Upper lobe of left lung (tissue), 6 donors: ENCODE data around the gene KIF26B. TPM values are rescaled to one million over a fixed set of nuclear protein-coding genes. Genes with fewer than 3 reads are reported as not detected.

Experiments
- ATAC-seq, 2 donors: fragments of 200-7000 bp; cut with Tn5 transposase; one replicate each; pipeline ENCODE4 v1.9.1; 2022; ENCODE audit warnings: mild to moderate bottlenecking in 2 of 2, moderate library complexity in 2 of 2; ENCODE audit not compliant: low FRiP score in 2 of 2
- DNase-seq, 2 donors: peaks; one replicate each; pipeline ENCODE4 v3.0.0-alpha.2; 2019 to 2020
- H3K27ac ChIP-seq, 4 donors: fragments of 200-600 bp; sonication (generic); one replicate each; pipeline ENCODE4 v1.5.1; 2016 to 2019
- H3K27me3 ChIP-seq, 4 donors: fragments of 200-600 bp; sonication (generic); one replicate each; pipeline ENCODE4 v1.5.1; 2017 to 2019
- H3K36me3 ChIP-seq, 4 donors: fragments of 200-600 bp; sonication (generic); one replicate each; pipeline ENCODE4 v1.5.1; 2016 to 2019
- H3K4me1 ChIP-seq, 4 donors: fragments of 200-600 bp; sonication (generic); one replicate each; pipeline ENCODE4 v1.5.1; 2018 to 2019
- H3K4me3 ChIP-seq, 4 donors: fragments of 200-600 bp; sonication (generic); one replicate each; pipeline ENCODE4 v1.5.1; 2017 to 2019; ENCODE audit warnings: mild to moderate bottlenecking in 2 of 4, moderate library complexity in 1 of 4
- H3K9me3 ChIP-seq, 4 donors: fragments of 200-600 bp; sonication (generic); one replicate each; pipeline ENCODE4 v1.5.1; 2018 to 2019
- CTCF ChIP-seq, 6 experiments: fragments of 450-650 bp in 4 of 6; fragments of 200-600 bp in 2 of 6; sonication (generic) in 2 of 6; IDR thresholded peaks; one replicate each; pipeline ENCODE4 v1.5.1; 2016 to 2019; ENCODE audit warnings: antibody characterized with exemption in 6 of 6
- EP300 ChIP-seq, 4 donors: sonication (generic); formaldehyde crosslinking; IDR thresholded peaks; one replicate each; pipeline ENCODE4 v1.5.1; 2017; ENCODE audit warnings: antibody characterized with exemption in 4 of 4, control low read depth in 2 of 4
- POLR2A ChIP-seq, 4 donors: fragments of 450-650 bp; IDR thresholded peaks; one replicate each; pipeline ENCODE4 v1.5.1; 2016 to 2017; ENCODE audit warnings: antibody characterized with exemption in 4 of 4, mild to moderate bottlenecking in 2 of 4
- POLR2AphosphoS5 ChIP-seq, 2 donors: sonication (generic); formaldehyde crosslinking; IDR thresholded peaks; one replicate each; pipeline ENCODE4 v1.5.1; 2017; ENCODE audit warnings: antibody characterized with exemption in 2 of 2
- WGBS, 2 donors: methylation state at CpG; one replicate each; pipeline ENCODE4 v1.1.5; 2017 to 2018; 5-methylcytosine and 5-hydroxymethylcytosine counted together
- total RNA-seq, 6 donors: library from RNA; depleted of rRNA in 4 of 6; stranded (reverse); fragments of >200 nt in 4 of 6; gene quantifications; one replicate each; pipeline versions ENCODE4 v1.1.0 to v1.2.1, GENCODE V29; 2016 to 2021
- donor health status: DM: no; HTN: no; CAD: no; lungs with moderate emphysema.
- donor health status: DM: no; HTN: yes; CAD: no; lungs with severe emphysema.

The KIF26B gene
- total RNA-seq, 6 donors from 2014 or later, result 1.2 to 4.3 (median 2.1) TPM

DNA sequence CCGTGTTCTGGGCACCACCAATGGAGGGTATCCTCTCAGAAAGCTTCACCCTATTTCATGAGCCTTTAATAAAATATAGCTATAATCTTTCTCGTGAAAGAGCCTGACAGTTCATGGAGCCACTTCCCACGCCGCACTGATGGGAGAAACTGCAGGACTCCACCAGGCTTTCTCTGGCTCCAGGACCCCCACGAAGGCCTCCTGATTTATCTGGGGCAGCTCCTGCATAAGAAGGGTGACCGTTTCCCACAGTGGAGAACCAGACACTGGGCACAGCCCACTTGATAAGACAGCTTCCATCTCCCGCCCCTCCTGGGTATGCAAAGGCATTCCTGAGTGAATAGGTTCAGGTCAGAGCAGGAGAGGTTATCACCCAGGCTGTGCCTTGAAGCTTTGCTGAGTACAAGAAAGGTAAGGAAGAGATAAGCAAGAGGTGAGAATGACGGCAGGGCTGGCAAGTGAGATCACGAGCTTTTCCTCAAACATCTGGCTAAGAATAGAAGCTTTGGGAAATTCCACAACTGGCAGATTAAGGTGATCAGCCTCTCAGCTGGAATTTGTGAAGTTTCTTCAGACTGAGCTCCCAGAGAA, 499.8 kb downstream of the KIF26B start:
- Histone ChIP-seq H3K27me3 (no peaks in the 10 kb centered on the region), H3K4me1 (no peaks in the 10 kb centered on the region), H3K9me3 (no peaks in the 10 kb centered on the region), H3K27ac (no peak overlapping the region), H3K36me3 (no peaks in the 10 kb centered on the region), H3K4me3 (no peak overlapping the region)
- 71 to 81% methylated on average over 9 of the region's 9 CpGs for WGBS, 2 donors
- no peak for TF ChIP-seq CTCF (IDR thresholded peaks at IDR 0.05)
- no peak for TF ChIP-seq EP300 (IDR thresholded peaks at IDR 0.05)
- TF ChIP-seq POLR2AphosphoS5 (IDR thresholded peaks at IDR 0.05), result no peak
- TF ChIP-seq POLR2A (IDR thresholded peaks at IDR 0.05), result no peak
- ATAC-seq (no peak), DNase-seq (no peak)

GRCh38 chr1:245656189-245656717, 501.5 kb downstream of the KIF26B start:
- ATAC-seq (no peak), DNase-seq (no peak)
- no peak overlapping the region for H3K27ac ChIP-seq
- H3K27me3 ChIP-seq, result no peaks in the 10 kb centered on the region
- no peak overlapping the region for H3K4me3 ChIP-seq
- no peak for TF ChIP-seq EP300 (IDR thresholded peaks at IDR 0.05)
- TF ChIP-seq POLR2AphosphoS5 (IDR thresholded peaks at IDR 0.05), result no peak
- no peak for TF ChIP-seq POLR2A (IDR thresholded peaks at IDR 0.05)
- no peak for TF ChIP-seq CTCF (IDR thresholded peaks at IDR 0.05)
- H3K4me1 ChIP-seq, result no peaks in the 10 kb centered on the region
- H3K36me3 ChIP-seq, result no peaks in the 10 kb centered on the region
- no peaks in the 10 kb centered on the region for H3K9me3 ChIP-seq
- WGBS, 2 donors, result 85 to 92% methylated on average over 11 of the region's 11 CpGs

- H3K27ac ChIP-seq, result no peak overlapping the region
- H3K4me3 ChIP-seq, result no peak overlapping the region
- no peak for TF ChIP-seq POLR2AphosphoS5 (IDR thresholded peaks at IDR 0.05)
- TF ChIP-seq EP300 (IDR thresholded peaks at IDR 0.05), result no peak
- TF ChIP-seq POLR2A (IDR thresholded peaks at IDR 0.05), result no peak
- ATAC-seq, result no peak
- WGBS, 2 donors, result 89 to 94% methylated on average over 6 of the region's 6 CpGs
- no peaks in the 10 kb centered on the region for H3K27me3 ChIP-seq
- no peaks in the 10 kb centered on the region for H3K9me3 ChIP-seq
- H3K4me1 ChIP-seq, result no peaks in the 10 kb centered on the region
- H3K36me3 ChIP-seq, result no peaks in the 10 kb centered on the region
- DNase-seq, result no peak
These were observed 502.6 kb downstream of the KIF26B start for GRCh38 chr1:245657371-245657770.

DNA sequence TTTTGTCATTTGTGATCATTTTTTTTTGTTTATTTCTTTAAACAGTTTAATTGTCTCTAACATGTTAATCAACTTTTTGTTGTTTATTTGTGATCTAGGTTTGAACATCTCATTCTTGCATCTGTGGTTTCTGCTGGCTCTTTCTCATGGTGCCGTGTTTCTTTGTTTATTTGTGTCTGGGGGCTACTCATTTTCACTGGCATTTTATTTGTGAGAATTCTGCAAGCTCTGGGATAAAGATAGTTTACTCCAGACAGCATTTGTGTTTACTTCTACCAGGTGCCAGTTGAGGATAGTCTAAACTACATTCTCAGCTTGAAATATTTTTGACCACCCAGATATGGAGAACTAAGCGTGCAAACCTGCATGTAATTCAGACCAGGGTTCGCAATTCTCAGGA, 508.6 kb downstream of the KIF26B start:
- no peak for TF ChIP-seq POLR2AphosphoS5 (IDR thresholded peaks at IDR 0.05)
- no peak for TF ChIP-seq POLR2A (IDR thresholded peaks at IDR 0.05)
- no peak for TF ChIP-seq EP300 (IDR thresholded peaks at IDR 0.05)
- no peak for TF ChIP-seq CTCF (IDR thresholded peaks at IDR 0.05)
- no peak for ATAC-seq

DNA sequence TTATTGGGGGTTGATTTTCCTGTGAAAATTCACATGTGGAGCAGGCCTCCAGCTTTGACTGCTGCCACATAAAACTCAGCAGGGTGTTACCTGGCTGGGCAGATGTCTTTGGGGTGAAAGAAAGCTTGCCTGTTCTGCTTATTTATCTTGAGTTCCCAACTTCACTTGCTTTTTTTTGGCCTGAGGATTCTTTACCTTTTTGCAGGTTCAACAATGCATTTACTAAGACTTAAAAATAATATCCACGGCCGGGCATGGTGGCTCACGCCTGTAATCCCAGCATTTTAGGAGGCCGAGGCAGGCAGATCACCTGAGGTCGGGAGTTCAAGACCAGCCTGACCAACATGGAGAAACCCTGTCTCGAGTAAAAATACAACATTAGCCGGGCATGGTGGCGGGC, 509.1 kb downstream of the KIF26B start:
- no peak overlapping the region for H3K4me3 ChIP-seq
- WGBS, 2 donors, result 89 to 97% methylated on average over 8 of the region's 8 CpGs
- H3K27me3 ChIP-seq, result no peaks in the 10 kb centered on the region
- DNase-seq, result no peak
- H3K36me3 ChIP-seq, result no peaks in the 10 kb centered on the region
- no peaks in the 10 kb centered on the region for H3K4me1 ChIP-seq
- TF ChIP-seq CTCF (IDR thresholded peaks at IDR 0.05) (no peak), EP300 (IDR thresholded peaks at IDR 0.05) (no peak), POLR2A (IDR thresholded peaks at IDR 0.05) (no peak), POLR2AphosphoS5 (IDR thresholded peaks at IDR 0.05) (no peak)
- ATAC-seq, result no peak
- no peak overlapping the region for H3K27ac ChIP-seq
- H3K9me3 ChIP-seq, result no peaks in the 10 kb centered on the region

More for the DNA sequence above, 508.6 kb downstream of the KIF26B start:
- H3K4me3 ChIP-seq, result no peak overlapping the region
- WGBS, 2 donors, result 92 to 95% methylated on average over 3 of the region's 3 CpGs
- no peaks in the 10 kb centered on the region for H3K27me3 ChIP-seq
- no peaks in the 10 kb centered on the region for H3K36me3 ChIP-seq
- no peaks in the 10 kb centered on the region for H3K9me3 ChIP-seq
- no peak overlapping the region for H3K27ac ChIP-seq
- no peak for DNase-seq
- H3K4me1 ChIP-seq, result no peaks in the 10 kb centered on the region
